ENCODE measurements around the gene SBF2. TPM values are rescaled to one million over a fixed set of nuclear protein-coding genes. Genes with fewer than 3 reads are reported as not detected.

The SBF2 gene
- total RNA-seq, 1 experiment from 2014 or later = 30.2 TPM

DNA sequence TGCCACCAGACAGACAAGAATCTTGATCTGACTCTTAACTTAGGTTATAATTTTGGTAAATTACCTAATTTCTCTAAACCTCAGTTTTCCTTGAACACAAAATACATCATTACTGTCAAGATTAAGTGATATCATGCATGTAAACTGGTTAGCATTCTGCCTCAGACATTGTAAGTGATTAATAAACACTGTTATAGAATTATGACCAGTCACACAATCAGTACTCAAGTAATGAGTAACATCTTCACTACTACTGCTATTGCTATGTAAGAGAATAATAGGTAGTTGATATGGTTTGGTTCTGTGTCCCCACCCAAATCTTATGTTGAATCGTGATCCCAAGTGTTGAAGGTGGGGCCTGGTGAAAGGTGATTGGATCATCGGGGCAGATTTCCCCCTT, 218.9 kb downstream of the SBF2 start:
- Histone ChIP-seq H4K91ac (ENCODE audit: insufficient read length, low read depth, low read length) (no peak overlapping the region), H2BK5ac (ENCODE audit: insufficient read length, low read length) (no peak overlapping the region), H3K4ac (ENCODE audit: low read depth, low read length) (no peak overlapping the region), H2BK20ac (ENCODE audit: low read depth, low read length, poor library complexity, severe bottlenecking) (no peak overlapping the region), H3K79me2 (ENCODE audit: insufficient read depth, low read length) (no peaks in the 10 kb centered on the region), H4K5ac (ENCODE audit: insufficient read length, low read depth, low read length) (no peak overlapping the region), H3K9ac (ENCODE audit: extremely low read depth, insufficient read length, low read length) (no peak overlapping the region), H3K18ac (ENCODE audit: insufficient read length, low read depth, low read length) (no peak overlapping the region), H3T11ph (ENCODE audit: low read length) (no peak overlapping the region), H2BK12ac (ENCODE audit: insufficient read length, low read depth, low read length) (no peak overlapping the region), H4K8ac (replicated peaks; ENCODE audit: insufficient read length, low read depth, low read length) (no peak overlapping the region), H3K14ac (ENCODE audit: insufficient read depth, low read length) (no peak overlapping the region), H3K4me1 (ENCODE audit: insufficient read depth, low read length) (no peaks in the 10 kb centered on the region), H4K20me1 (ENCODE audit: control insufficient read depth, insufficient read depth, insufficient read length) (no peaks in the 10 kb centered on the region), H3K4me2 (ENCODE audit: insufficient read depth, insufficient read length, low read length) (no peak overlapping the region), H3K23ac (ENCODE audit: insufficient read length, low read depth, low read length) (no peak overlapping the region), H2AK5ac (ENCODE audit: insufficient read length, low read length) (no peak overlapping the region), H3K23me2 (ENCODE audit: insufficient read length, low read depth, low read length, poor library complexity, severe bottlenecking) (no peaks in the 10 kb centered on the region), H3K56ac (ENCODE audit: insufficient read length, low read depth, low read length) (no peak overlapping the region), H3K79me1 (ENCODE audit: insufficient read depth, low read depth, low read length, poor library complexity, severe bottlenecking) (no peaks in the 10 kb centered on the region), H2BK15ac (ENCODE audit: low read depth, low read length) (no peak overlapping the region), H2BK120ac (ENCODE audit: low read depth, low read length, poor library complexity, severe bottlenecking) (no peak overlapping the region), H3K27ac (ENCODE audit: insufficient read length, low read depth, low read length) (no peak overlapping the region), H3K27me3 (ENCODE audit: insufficient read depth, low read length) (no peaks in the 10 kb centered on the region), H2AFZ (ENCODE audit: low read length) (no peak overlapping the region), H3K9me3 (ENCODE audit: control insufficient read depth, low read depth, low read length) (no peaks in the 10 kb centered on the region)
- H3K9me3 Mint-ChIP-seq = peaks cover 26 to 28% of the 10 kb centered on the region in 2 experiments
- TF ChIP-seq CTCF (conservative IDR thresholded peaks at IDR 0.05) = no peak
- H3K4me3 Mint-ChIP-seq = no peak overlapping the region
- DNase-seq = no peak
- peaks cover 16 to 30% (median 18%) of the 10 kb centered on the region in 3 experiments for H3K36me3 Mint-ChIP-seq (ENCODE audit: insufficient read depth in 1 of 3, low read depth in 3 of 3)
- no peak overlapping the region for H3K27ac Mint-ChIP-seq
- WGBS (ENCODE audit: extremely low coverage, insufficient read length, low lambda C conversion rate) = no CpG with 5 or more reads among the region's 2 CpGs
- H3K27me3 Mint-ChIP-seq (ENCODE audit: low read depth) = no peaks in the 10 kb centered on the region
- H3K4me1 Mint-ChIP-seq = peaks cover 5 to 11% of the 10 kb centered on the region in 2 experiments

Measured in H9 (cell line).